RKO (cell line): ENCODE results near the gene NFASC.

Experiments
- DNase-seq: peaks from one replicate; pipeline ENCODE4 v3.0.0-alpha.2; 2016; ENCODE audit warnings: low spot score

Gene NFASC

GRCh38 chr1:204928671-204929486 is 58.2 kb downstream of the NFASC start:
- no peak for DNase-seq

- no peak for DNase-seq
Observed at GRCh38 chr1:204929487-204930154, 59.0 kb downstream of the NFASC start.

DNA sequence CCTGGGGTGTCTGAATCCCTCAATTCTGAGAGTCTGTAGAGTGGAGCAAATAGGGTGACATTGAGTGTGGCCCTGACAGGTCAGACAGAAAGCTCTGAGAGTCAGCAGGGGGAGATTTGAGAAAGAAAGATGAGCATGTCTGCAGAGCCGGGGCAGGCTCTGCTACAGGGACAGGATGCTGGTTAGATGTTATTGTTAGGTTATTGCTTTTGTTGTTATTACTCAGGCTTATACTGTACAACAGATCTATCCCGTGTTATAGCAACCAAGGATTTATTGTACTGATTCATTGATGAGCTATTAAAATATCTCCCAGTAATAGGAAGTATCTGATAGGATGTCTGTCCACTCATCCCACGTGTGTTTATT is 59.5 kb downstream of the NFASC start:
- no peak for DNase-seq

- DNase-seq: no peak
Observed at GRCh38 chr1:204931313-204931712, 60.7 kb downstream of the NFASC start.

GRCh38 chr1:204931768-204932572 is 61.3 kb downstream of the NFASC start:
- no peak for DNase-seq

DNA sequence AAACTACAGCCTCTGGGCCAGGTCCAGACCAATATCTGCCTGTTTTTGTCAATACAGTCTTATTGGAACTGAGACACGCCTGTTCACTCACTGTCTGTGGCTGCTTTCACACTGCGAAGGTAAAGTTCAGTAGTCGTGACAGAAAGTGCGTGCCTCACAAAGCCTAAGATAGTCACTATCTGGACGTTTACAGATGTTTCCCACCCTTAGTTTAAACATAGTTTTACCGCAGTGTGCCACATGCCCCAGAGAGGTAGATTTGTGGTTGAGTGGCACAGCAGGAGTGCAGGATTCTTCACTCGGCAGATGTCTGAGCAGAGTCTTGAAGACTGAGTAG is 61.9 kb downstream of the NFASC start:
- no peak for DNase-seq

GRCh38 chr1:204935155-204935554 is 64.5 kb downstream of the NFASC start:
- no peak for DNase-seq

DNA sequence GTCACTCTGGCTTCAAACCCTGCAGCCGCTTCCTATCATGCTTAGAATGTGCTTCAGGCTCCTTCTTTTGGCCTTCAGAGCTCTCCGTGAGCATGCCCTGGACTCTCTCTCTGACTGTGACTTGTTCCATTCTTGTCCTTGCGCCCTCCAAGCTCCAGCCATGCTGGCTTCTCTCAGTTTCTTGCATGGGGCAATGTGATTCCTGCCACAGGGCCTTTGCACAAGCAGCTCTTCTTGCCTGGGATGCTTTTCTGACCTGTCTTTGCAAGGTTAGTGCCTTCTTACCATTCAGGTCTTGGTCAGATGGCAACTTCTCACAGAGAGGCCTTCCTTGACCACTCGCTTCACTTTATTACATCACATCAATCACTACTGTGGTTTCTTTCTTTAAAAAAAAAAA is 66.1 kb downstream of the NFASC start:
- no peak for DNase-seq

- DNase-seq: no peak
Observed at GRCh38 chr1:204937901-204938300, 67.2 kb downstream of the NFASC start.

- DNase-seq: no peak
Observed at GRCh38 chr1:204940591-204940990, 69.9 kb downstream of the NFASC start.

DNA sequence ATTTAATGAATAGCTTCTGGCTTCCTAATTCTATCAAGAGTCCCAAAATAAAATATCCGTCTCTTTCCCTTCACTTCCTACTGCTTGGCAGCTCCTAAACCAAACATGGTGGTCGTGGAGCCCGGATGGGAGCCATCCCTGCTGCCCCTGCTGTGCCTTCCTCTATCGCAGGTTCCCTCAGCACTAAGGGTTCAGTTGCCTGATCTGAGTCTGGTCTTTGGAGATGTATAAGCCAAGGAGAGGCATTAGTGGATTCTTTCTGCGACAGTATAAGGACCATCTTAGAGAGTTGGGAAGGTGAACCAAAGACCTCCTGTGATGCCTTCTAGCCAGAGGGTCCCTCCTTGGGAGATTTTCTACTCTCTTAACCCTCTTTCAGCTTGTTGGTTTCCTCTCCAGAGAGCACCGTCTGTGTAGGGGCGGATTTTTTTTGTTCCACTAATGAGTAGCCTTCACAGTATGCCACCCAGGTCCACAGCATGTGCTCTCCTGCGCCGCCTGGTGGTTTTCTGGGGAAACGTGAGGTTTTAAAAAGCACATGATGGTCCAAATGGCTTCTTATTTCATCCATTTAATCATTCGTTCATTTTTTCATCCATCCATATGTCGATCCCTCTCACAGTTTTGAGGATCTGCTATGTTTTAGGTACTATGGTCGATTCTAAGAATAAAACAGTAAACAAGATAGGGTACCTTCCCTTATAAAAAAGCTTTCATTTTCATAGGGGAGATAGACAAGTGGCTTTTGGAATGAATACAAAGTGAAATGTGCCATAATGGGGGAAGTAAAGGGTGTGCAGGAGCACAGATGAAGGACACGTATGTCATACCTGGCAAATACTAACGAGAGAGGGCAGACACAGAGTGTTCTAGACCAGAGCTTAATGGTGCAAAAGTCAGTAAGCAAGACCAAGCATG is 71.0 kb downstream of the NFASC start:
- peak; percentile 43 for DNase-seq

GRCh38 chr1:204943495-204943894 is 72.8 kb downstream of the NFASC start:
- DNase-seq: no peak

DNA sequence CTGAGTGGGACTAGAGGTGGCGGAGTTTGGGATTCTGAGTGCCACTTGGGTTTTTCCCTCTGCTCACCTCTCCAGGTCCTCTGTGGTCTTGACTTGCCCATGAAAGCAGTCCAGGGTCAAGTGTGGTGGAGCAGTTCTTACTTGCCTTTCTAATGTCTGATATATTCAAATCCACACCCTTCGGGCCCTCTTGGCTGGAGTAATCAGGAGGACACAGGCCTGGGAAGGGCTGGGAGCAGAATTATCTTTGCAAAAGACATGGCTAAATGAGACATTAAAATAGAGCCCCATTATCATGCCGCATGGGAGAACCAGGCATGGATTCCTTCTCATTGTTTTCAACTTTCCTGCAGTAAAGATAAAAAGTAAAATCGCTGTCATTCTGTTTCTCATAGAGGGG is 74.0 kb downstream of the NFASC start:
- no peak for DNase-seq

DNA sequence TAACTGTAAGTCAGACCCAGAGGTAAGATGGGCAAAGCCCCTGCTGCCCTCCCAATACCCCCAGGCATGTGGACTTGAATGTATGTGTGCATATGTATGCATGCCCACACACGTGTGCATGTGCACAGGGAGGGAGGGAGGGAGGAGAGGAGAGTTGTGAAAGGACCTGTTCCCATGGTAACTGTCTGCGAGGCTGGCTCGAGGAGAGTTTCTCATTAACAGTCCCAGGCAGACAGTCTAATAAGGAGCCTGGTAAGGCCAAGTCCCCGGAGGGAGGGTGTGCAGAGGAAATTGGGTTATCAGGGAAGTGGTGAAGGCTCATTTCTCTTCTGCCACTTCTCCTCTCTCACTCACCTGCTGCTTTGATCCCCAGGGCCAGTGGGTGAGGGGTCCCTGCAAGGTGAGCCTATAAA is 74.9 kb downstream of the NFASC start:
- DNase-seq: no peak

- DNase-seq: no peak
Observed at GRCh38 chr1:204946640-204947039, 76.0 kb downstream of the NFASC start.

- DNase-seq: no peak
Observed at GRCh38 chr1:204947338-204947737, 76.7 kb downstream of the NFASC start.

GRCh38 chr1:204947747-204948146 is 77.1 kb downstream of the NFASC start:
- DNase-seq: no peak

DNA sequence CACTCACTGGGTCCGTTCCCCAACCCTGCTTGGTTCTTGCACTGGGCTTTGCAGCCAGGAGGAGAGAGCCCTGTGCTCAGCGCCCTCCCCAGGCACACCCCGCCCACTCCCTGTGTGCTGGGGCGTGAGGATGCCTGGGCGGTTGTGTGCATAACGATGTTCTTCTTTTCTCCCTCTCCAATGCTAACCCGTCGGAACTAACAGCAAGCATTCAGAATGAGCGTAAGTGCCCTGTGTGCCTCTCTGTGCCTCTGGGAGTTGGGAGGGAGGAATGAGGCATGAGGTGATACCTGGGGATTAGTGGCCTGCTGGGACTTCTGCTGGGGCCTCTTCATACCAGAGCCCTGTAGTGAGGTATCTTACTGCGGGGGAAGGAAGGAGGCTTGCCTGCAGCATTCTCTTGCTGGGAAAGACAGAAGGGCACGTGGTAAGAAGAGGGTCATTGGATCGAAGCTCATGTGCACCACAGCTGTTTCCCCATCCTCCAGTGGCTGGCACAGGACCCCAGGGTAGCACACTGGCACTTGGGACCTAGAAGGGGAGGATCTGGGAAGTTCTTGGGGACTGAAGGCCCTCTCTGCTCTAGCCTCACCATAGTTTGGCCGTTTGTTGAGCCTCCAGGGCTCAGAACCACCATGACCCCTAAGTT is 79.8 kb downstream of the NFASC start:
- DNase-seq: no peak

DNA sequence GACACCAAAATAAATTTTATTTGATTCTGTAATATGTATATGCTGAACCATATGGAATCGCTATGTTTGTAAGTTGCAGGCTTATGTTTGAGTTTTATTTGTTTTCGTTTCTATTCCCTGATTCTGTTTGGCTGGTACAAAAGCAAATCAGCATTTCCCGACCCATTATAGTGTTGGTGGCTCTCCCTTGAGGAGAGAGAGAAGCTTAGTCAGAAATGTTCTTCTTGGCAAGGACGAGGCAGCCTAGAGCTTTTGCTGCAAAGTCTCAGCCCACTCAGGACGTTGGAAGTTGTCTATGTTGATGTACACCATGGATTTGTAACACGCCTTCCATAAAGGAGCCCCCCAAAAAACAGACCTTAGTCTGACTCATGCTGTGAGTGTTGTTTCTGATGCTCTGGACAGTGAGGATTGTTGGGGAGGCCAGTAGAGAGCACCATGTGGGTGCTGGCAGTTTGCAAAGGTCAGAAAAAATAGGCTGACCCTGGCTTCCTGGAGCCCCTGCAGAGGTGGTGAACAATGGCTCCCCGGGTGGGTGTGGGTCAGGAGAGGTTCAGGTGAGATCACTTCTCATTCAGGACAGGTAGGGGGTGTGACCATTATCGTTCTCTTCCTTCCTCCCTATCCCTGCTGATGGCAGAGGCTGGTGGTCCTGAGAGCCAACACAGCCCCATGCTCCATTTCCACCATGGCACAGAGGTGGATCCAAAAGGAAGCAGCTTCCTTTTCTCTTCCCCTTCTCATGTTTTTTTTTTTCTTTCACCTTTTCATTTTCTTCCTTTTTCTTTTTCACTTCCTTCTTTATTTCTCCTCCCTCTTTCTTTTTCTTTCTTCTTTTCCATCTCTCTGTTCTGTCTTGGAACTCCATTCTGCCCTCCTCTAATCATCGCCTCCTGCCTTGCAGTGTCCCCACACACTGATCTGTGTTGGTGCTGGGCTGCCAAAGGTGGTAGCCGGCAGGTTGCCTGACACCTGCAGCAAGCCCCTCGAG is 88.0 kb downstream of the NFASC start:
- DNase-seq: no peak

DNA sequence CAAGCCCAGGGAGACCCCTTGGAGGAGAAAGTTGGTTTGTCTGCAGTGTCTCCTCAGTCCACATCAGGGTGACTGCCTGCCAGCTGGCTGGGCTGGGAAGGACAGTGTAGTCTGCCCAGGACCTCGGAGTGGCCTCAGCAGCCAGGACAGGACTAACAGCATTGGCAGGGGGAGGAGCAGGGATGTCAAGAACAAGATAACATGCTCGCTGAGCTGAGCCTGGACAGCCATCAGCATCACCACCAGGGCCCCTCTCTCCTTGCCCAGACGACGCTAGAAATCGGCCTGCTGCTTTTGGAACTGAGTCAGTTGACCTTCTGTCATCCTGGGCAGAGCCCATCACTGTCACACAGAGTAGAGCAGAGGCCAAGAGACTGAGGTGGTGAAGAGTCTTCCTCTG is 88.7 kb downstream of the NFASC start:
- DNase-seq: no peak
